Measurements from ENCODE around the gene OR2J3.

DNA sequence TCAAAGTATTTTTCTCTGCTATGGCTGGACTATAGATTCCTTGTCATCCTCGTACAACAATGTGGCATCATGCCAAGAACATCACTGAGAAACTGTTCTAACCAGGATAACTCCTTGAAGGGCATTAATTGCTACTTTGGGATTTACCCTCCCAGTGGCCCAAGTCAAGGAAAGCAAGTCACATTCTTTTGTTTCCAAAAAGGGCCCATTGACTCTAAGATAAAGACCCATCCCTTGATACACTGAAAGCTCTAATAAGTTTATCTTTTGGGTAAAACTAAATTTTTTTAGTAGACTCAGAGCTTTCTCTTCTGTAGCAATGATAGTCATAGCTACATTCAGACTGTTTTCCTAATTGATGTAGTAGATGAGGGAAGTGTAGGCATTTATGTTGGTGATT is at the start of gene OR2J3:
- TF ChIP-seq, protein P1, sequence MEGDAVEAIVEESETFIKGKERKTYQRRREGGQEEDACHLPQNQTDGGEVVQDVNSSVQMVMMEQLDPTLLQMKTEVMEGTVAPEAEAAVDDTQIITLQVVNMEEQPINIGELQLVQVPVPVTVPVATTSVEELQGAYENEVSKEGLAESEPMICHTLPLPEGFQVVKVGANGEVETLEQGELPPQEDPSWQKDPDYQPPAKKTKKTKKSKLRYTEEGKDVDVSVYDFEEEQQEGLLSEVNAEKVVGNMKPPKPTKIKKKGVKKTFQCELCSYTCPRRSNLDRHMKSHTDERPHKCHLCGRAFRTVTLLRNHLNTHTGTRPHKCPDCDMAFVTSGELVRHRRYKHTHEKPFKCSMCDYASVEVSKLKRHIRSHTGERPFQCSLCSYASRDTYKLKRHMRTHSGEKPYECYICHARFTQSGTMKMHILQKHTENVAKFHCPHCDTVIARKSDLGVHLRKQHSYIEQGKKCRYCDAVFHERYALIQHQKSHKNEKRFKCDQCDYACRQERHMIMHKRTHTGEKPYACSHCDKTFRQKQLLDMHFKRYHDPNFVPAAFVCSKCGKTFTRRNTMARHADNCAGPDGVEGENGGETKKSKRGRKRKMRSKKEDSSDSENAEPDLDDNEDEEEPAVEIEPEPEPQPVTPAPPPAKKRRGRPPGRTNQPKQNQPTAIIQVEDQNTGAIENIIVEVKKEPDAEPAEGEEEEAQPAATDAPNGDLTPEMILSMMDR (IDR thresholded peaks at IDR 0.05) = no peak
- TF ChIP-seq POLR2A (IDR thresholded peaks at IDR 0.05) = no peak
